Loucy (cell line): ENCODE results near the gene MARK1.

Experiments used
- H2AFZ ChIP-seq: fragments of 200-600 bp; sonication (generic); 2 replicates; pipeline ENCODE4 v1.6.0; 2016; ENCODE audit warnings: antibody characterized with exemption, mild to moderate bottlenecking, low read length, moderate library complexity
- H3F3A ChIP-seq: fragments of 200-600 bp; 2 replicates; pipeline ENCODE4 v1.6.0; 2016; ENCODE audit warnings: antibody characterized with exemption, low read depth, mild to moderate bottlenecking
- H3K27me3 ChIP-seq: fragments of 200-600 bp; sonication (generic); 2 replicates; pipeline ENCODE4 v1.6.1; 2014; ENCODE audit warnings: low read length, mild to moderate bottlenecking; ENCODE audit not compliant: insufficient read depth, poor library complexity, severe bottlenecking
- H3K36me3 ChIP-seq: fragments of 200-600 bp; sonication (generic); 2 replicates; pipeline ENCODE4 v1.6.1; 2016; ENCODE audit warnings: low read length; ENCODE audit not compliant: insufficient read depth
- H3K4me1 ChIP-seq: fragments of 200-600 bp; sonication (generic); 2 replicates; pipeline ENCODE4 v1.5.1; 2014; ENCODE audit warnings: low read length, mild to moderate bottlenecking; ENCODE audit not compliant: insufficient read depth, poor library complexity, severe bottlenecking
- H3K4me2 ChIP-seq: fragments of 200-600 bp; sonication (generic); 2 replicates; pipeline ENCODE4 v1.6.0; 2014; ENCODE audit warnings: antibody characterized with exemption, low read length, low read depth, mild to moderate bottlenecking; ENCODE audit not compliant: poor library complexity, severe bottlenecking
- H3K4me3 ChIP-seq: fragments of 200-600 bp; sonication (generic); 2 replicates; pipeline ENCODE4 v1.5.1; 2014; ENCODE audit warnings: low read length, mild to moderate bottlenecking, mixed read lengths; ENCODE audit not compliant: poor library complexity, severe bottlenecking
- H3K79me2 ChIP-seq: fragments of 200-600 bp; sonication (generic); 2 replicates; pipeline ENCODE4 v1.6.1; 2014; ENCODE audit warnings: low read length; ENCODE audit not compliant: insufficient read depth
- H3K9ac ChIP-seq: fragments of 200-600 bp; sonication (generic); 2 replicates; pipeline ENCODE4 v1.6.0; 2014; ENCODE audit warnings: mild to moderate bottlenecking, low read depth, low read length, moderate library complexity; ENCODE audit not compliant: poor library complexity, severe bottlenecking
- H3K9me2 ChIP-seq: fragments of 200-600 bp; sonication (generic); replicated peaks from 2 replicates; pipeline ENCODE4 v1.6.1; 2016; ENCODE audit warnings: low read depth, low read length, mixed read lengths
- H3K9me3 ChIP-seq: fragments of 200-600 bp; sonication (generic); 2 replicates; pipeline ENCODE4 v1.6.1; 2014; ENCODE audit warnings: mild to moderate bottlenecking, antibody characterized with exemption, low read length, low read depth; ENCODE audit not compliant: insufficient read depth
- H4K20me1 ChIP-seq: fragments of 200-600 bp; sonication (generic); 2 replicates; pipeline ENCODE4 v1.6.0; 2014; ENCODE audit warnings: antibody characterized with exemption, low read length, mild to moderate bottlenecking; ENCODE audit not compliant: insufficient read depth, poor library complexity, severe bottlenecking
- CTCF ChIP-seq: fragments of 200-600 bp; sonication (generic); conservative IDR thresholded peaks from 2 replicates; pipeline ENCODE4 v1.5.1; 2014; ENCODE audit warnings: mild to moderate bottlenecking, antibody characterized with exemption, low read length
- EZH2phosphoT487 ChIP-seq: fragments of 200-600 bp; IDR thresholded peaks from 2 replicates; pipeline ENCODE4 v1.6.1; 2018; ENCODE audit warnings: antibody characterized with exemption, mild to moderate bottlenecking, moderate library complexity, borderline replicate concordance

MARK1 gene

GRCh38 chr1:220687809-220688208 is 159.9 kb downstream of the MARK1 start:
- H3K79me2 ChIP-seq: no peaks in the 10 kb centered on the region
- no peaks in the 10 kb centered on the region for H3K36me3 ChIP-seq
- H3F3A ChIP-seq: no peaks in the 10 kb centered on the region
- H3K4me1 ChIP-seq: no peaks in the 10 kb centered on the region
- no peaks in the 10 kb centered on the region for H4K20me1 ChIP-seq
- H3K9me3 ChIP-seq: no peaks in the 10 kb centered on the region
- H3K9me2 ChIP-seq: no peaks in the 10 kb centered on the region
- no peak overlapping the region for H3K9ac ChIP-seq
- no peak overlapping the region for H2AFZ ChIP-seq
- H3K4me2 ChIP-seq: no peak overlapping the region
- H3K4me3 ChIP-seq: no peak overlapping the region
- TF ChIP-seq CTCF (no peak), EZH2phosphoT487 (no peak)
- no peaks in the 10 kb centered on the region for H3K27me3 ChIP-seq

DNA sequence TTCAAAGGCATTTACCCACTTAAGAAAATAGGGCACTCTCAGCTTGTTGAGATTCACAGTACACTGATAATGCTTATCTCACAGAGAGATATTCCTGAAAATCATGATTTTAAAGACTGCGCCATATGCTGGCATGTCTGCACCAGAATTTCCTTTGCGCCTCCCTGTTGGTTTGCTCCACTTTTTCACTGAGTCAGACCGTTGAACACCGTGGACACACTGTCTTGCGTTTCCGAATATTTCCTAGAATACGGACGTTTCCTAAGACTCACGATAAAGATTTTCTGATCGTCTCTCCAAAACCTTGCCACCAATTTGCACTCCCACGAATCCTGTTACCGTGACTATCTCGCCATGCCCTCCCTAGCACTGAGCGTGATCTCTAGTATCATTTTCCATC is 161.7 kb downstream of the MARK1 start:
- Histone ChIP-seq H3K4me3 (no peak overlapping the region), H3K79me2 (no peaks in the 10 kb centered on the region), H3K27me3 (no peaks in the 10 kb centered on the region), H3K4me2 (no peak overlapping the region), H4K20me1 (no peaks in the 10 kb centered on the region), H3F3A (no peaks in the 10 kb centered on the region), H3K9me2 (no peaks in the 10 kb centered on the region), H3K9ac (no peak overlapping the region), H3K9me3 (no peaks in the 10 kb centered on the region), H3K36me3 (no peaks in the 10 kb centered on the region), H2AFZ (no peak overlapping the region), H3K4me1 (no peaks in the 10 kb centered on the region)
- TF ChIP-seq EZH2phosphoT487: no peak
- TF ChIP-seq CTCF: no peak

DNA sequence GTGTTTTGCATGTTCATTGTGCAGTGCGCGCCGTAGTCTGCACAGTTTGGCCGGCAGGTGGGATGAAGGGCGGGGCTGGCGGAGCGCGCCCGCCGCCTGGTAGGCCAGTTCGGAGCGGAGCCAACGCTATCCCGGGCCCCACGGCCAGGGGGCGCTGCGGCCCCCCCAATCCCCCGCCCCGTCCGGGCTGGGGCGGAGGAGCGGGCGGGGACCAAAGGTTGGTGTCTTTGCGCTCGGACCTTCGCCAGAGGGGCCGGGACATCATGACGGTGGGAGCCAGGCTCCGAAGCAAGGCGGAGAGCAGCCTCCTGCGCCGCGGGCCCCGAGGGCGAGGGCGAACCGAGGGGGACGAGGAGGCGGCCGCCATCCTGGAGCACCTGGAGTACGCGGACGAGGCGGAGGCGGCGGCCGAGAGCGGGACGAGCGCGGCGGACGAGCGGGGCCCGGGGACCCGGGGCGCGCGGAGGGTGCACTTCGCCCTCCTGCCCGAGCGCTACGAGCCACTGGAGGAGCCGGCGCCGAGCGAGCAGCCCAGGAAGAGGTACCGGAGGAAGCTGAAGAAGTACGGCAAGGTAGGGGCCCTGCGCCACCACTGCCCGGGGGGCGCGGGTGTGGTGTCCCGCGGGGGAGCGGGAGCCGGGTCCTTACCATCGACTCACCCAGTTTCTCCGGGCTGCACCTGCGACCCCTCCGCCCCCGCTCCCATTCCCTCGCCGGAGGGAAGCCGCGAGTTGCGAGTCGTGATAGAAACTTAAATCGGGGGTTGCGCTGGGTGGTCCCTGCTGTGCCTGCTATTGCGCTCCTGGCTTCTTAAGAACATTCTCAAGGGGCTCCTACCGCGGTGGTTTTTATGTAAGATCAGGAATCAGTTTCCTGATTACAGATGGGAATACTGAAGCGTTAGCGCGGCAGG is 162.5 kb downstream of the MARK1 start, which contains the start of gene C1orf115:
TSS of gene C1orf115 (plus strand) at position 224 of the 913 bp plus-strand sequence. CDS start at position 264, 40 bp downstream.
- no peaks in the 10 kb centered on the region for H3K9me2 ChIP-seq
- no peak within 1 kb of the TSS for H3K9ac ChIP-seq
- TF ChIP-seq CTCF (no peak), EZH2phosphoT487 (no peak)
- H3K27me3 ChIP-seq: no peaks in the 10 kb centered on the region
- no peaks in the 10 kb centered on the region for H3F3A ChIP-seq
- no peaks in the 10 kb centered on the region for H4K20me1 ChIP-seq
- H3K4me3 ChIP-seq: no peak within 1 kb of the TSS
- no peaks in the 10 kb centered on the region for H3K4me1 ChIP-seq
- no peak within 1 kb of the TSS for H3K4me2 ChIP-seq
- H3K79me2 ChIP-seq: no peaks in the 10 kb centered on the region
- no peaks in the 10 kb centered on the region for H3K36me3 ChIP-seq
- no peak within 1 kb of the TSS for H2AFZ ChIP-seq
- H3K9me3 ChIP-seq: no peaks in the 10 kb centered on the region
